GM12873 (cell line): ENCODE measurements around the gene TAAR1.

Experiments
- TF ChIP-seq, protein P1 (sequence below): IDR thresholded peaks from 2 replicates; pipeline ENCODE4 v1.5.1; 2012; ENCODE audit warnings: low read depth, mild to moderate bottlenecking, moderate library complexity, low read length, control low read depth; ENCODE audit not compliant: insufficient read depth; ENCODE audit errors: missing control alignments

TAAR1 gene

DNA sequence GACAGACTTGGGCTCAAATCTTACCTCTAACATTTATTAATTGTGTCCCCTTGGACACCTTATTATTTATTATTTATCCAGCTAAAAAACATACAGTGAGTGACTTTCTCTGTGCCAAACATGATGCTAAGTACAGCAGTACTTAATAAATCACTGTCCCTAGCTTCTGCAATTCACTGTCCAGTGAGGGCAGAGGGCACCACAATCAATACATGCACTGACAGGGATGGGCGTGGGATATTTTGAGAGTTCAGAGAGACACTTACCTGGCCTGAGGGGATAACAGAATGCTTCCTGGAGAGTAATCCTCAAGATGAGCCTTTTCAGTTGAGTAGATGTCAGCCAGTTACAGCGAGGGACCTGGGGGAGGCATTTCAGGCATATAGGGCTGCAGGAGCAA, 25.6 kb downstream of the TAAR1 start:
- TF ChIP-seq, protein P1, sequence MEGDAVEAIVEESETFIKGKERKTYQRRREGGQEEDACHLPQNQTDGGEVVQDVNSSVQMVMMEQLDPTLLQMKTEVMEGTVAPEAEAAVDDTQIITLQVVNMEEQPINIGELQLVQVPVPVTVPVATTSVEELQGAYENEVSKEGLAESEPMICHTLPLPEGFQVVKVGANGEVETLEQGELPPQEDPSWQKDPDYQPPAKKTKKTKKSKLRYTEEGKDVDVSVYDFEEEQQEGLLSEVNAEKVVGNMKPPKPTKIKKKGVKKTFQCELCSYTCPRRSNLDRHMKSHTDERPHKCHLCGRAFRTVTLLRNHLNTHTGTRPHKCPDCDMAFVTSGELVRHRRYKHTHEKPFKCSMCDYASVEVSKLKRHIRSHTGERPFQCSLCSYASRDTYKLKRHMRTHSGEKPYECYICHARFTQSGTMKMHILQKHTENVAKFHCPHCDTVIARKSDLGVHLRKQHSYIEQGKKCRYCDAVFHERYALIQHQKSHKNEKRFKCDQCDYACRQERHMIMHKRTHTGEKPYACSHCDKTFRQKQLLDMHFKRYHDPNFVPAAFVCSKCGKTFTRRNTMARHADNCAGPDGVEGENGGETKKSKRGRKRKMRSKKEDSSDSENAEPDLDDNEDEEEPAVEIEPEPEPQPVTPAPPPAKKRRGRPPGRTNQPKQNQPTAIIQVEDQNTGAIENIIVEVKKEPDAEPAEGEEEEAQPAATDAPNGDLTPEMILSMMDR = no peak

DNA sequence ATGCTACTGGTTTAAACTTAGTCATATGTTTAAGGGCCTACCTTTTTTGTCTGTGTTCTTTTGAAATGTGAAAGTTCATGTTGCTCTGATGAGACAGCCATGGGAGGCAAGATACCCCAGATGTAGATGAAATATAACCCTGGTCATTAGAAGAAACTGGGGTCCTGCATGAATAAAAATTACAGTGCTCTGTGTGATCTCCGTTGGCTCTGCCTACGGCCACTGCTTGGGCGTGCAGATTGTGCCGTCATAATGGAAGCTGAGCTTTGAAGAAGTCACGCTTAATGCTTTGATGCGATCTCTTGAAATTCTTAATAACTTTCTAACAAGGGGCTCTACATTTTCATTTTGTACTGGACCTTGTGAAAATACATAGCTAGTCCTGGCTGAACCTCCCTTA, 34.8 kb downstream of the TAAR1 start, which contains the start of gene TAAR2:
Gene TAAR2 (minus strand): TSS at position 101 of the 400 bp plus-strand sequence. CDS start 0 bp downstream, at position 101.
- TF ChIP-seq, protein P1 = no peak

DNA sequence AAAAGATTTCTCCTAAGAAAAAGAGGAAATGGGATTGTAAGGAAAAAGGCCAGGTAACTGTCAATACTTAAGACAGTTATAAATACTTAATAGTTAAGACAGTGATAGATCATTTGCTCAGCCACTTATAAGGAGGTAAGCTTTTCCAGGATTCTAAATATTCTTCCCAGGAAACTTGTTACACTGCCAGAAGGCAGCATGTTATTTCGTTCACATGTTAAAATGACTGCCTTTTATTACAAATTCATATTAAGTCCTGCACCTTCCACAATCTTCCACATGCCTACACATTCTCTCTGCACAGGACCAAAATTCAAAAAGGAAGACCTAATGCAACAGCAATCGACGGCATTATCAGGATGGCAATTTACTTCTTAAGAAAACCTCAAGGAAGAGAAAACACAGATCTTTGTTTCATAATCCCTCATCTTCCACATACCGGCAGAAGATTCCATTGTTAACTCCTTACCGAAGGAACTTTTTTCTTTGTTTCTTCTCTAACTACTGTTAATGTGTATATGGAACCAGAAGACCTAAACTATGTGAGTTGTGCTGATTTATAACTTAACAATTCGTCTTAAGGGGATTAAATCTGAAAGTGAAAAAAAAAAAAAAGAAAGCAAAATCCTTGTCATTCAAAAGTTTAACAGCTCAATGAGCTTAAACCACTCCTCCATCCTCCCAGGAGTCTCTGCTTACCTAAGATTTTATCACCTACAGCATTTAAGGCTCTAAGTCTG, 35.7 kb downstream of the TAAR1 start:
- TF ChIP-seq, protein P1 = no peak

DNA sequence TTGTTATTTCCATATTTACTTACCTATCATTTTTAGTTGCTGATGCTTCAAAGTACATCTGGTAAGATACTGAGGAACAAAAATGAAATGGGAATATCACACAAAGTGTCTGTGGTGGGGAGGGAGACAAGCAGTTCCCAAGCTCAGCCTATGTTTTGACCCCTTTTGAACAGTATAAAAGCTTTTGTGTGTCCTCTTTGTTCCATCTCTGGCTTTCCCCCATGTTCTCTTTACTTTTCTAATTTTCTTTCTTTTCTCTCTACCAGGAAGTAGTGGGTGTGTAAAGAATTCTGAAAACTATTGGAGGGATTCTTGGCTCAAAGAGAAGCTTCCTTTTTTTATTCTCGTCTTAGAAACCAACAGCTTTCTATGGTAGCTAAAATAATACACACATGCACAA, 42.3 kb downstream of the TAAR1 start:
- TF ChIP-seq, protein P1 = no peak

DNA sequence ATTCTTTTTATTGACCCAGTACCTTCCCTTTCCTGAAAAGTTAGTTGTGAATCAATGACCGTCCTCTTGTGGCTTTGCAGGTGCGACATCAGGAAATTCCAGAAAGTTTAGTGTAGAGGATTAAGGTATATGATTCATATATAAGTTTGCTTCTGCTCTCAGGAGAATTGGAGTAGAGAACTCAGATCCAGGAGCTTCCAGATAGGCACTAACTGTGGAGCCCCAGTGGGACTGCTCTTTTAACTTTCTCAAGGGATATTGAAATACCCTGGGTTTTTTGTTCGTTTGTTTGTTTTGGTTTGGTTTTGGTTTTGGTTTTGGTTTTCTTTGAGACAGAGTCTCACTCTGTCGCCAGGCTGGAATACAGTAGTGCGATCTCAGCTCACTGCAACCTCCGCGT, 44.4 kb downstream of the TAAR1 start:
- TF ChIP-seq, protein P1 = no peak

DNA sequence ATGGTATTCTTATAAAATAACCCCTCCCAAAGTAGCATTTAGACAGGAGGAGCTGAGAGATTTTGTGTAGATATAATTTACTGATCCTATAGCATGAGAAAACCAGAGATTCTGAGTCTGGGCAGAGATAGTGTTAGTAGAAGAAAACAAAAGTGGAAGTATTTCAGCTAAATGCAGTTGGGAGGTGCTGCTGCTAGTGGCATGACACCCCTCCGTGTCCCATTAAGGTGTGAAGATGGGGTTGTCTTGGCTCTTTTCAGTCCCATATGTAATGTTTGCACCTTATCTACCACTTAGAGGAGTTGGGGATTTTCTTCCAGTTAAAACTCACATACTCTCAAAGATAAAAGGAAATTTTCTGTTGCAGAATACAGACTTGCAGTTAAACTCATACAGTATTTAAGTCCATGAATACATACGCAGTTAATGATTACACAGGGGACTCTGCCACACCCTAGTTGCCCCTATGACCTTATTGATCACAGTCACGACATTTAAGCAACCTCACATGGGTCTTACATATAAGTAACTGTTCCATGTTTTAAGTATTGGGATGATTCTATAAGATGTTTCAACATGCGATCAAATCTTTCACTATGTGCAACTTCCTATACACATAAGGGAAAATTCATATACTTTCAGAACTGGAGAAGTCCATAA, 46.4 kb downstream of the TAAR1 start:
- TF ChIP-seq, protein P1 = no peak

DNA sequence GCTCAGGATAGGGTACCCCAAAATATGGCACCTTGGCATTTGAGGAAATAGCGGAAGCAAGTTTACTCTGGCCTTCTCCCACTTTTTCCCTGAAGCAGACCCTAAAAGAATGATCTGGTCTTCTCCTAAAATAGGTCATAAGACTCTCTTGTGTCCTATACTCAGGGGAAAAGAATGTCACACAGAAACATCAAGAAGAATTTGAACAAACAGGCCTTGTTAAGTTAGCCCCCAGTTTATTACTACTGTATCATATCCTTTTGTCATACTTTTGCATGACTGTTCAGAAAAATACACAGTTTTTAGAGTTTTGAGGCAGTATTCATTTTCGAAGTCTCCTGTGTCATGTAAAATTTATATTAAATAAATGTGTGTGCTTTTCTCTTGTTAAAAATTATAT, 47.4 kb downstream of the TAAR1 start:
- TF ChIP-seq, protein P1 = no peak
